Neural cell (in vitro differentiated cells): ENCODE data around the gene MARCHF5. TPM values are rescaled to one million over a fixed set of nuclear protein-coding genes. Genes with fewer than 3 reads are reported as not detected.

Source experiments
- H2AFZ ChIP-seq: fragments of 200-600, 300-800 bp; sonication (generic), shearing (Covaris generic); 2 replicates; pipeline ENCODE4 v1.6.0; 2014; ENCODE audit warnings: low read depth, mild to moderate bottlenecking, antibody characterized with exemption, low read length, moderate library complexity
- H3F3A ChIP-seq: fragments of 200-600 bp; shearing (Covaris generic); 2 replicates; pipeline ENCODE4 v1.6.1; 2016; ENCODE audit warnings: mild to moderate bottlenecking, moderate library complexity, mixed read lengths, antibody characterized with exemption, low read length; ENCODE audit not compliant: insufficient read depth, poor library complexity, severe bottlenecking
- H3K27ac ChIP-seq: fragments of 200-600, 300-800 bp; sonication (generic), shearing (Covaris generic); 2 replicates; pipeline ENCODE4 v1.5.1; 2014; ENCODE audit warnings: mild to moderate bottlenecking, low read length, moderate library complexity
- H3K27me3 ChIP-seq: fragments of 300-800, 200-600 bp; sonication (generic), shearing (Covaris generic); 2 replicates; pipeline ENCODE4 v1.6.0; 2014; ENCODE audit warnings: mild to moderate bottlenecking, low read depth, low read length, moderate library complexity; ENCODE audit not compliant: insufficient read depth
- H3K36me3 ChIP-seq: fragments of 300-800, 200-600 bp; sonication (generic), shearing (Covaris generic); 2 replicates; pipeline ENCODE4 v1.5.1; 2014; ENCODE audit warnings: mild to moderate bottlenecking, antibody characterized with exemption, low read length, moderate library complexity; ENCODE audit not compliant: insufficient read depth
- H3K4me2 ChIP-seq: fragments of 300-800, 200-600 bp; sonication (generic), shearing (Covaris generic); 2 replicates; pipeline ENCODE4 v1.6.0; 2014; ENCODE audit warnings: mild to moderate bottlenecking, low read length
- H3K4me3 ChIP-seq: fragments of 300-800, 200-600 bp; sonication (generic), shearing (Covaris generic); 2 replicates; pipeline ENCODE4 v1.5.1; 2014; ENCODE audit warnings: mild to moderate bottlenecking, low read length, moderate library complexity
- H3K79me2 ChIP-seq: fragments of 200-600 bp; shearing (Covaris generic); replicated peaks from 2 replicates; pipeline ENCODE4 v1.6.0; 2014; ENCODE audit warnings: mild to moderate bottlenecking, low read length, moderate library complexity; ENCODE audit not compliant: insufficient read depth
- H3K9ac ChIP-seq: fragments of 300-800, 200-600 bp; sonication (generic), shearing (Covaris generic); 2 replicates; pipeline ENCODE4 v1.6.1; 2016; ENCODE audit warnings: mild to moderate bottlenecking, low read length, mixed read lengths
- H3K9me2 ChIP-seq: fragments of 200-600 bp; shearing (Covaris generic); 2 replicates; pipeline ENCODE4 v1.6.1; 2016; ENCODE audit warnings: mild to moderate bottlenecking, low read length, mixed read lengths; ENCODE audit not compliant: insufficient read depth
- H3K9me3 ChIP-seq: fragments of 200-600, 300-800 bp; sonication (generic), shearing (Covaris generic); 2 replicates; pipeline ENCODE4 v1.6.1; 2016; ENCODE audit warnings: mild to moderate bottlenecking, mixed run types, low read length, moderate library complexity, mixed read lengths
- H4K20me1 ChIP-seq: fragments of 200-600 bp; shearing (Covaris generic); 2 replicates; pipeline ENCODE4 v1.6.1; 2016; ENCODE audit warnings: mild to moderate bottlenecking, mixed run types; ENCODE audit not compliant: insufficient read depth
- CTCF ChIP-seq: fragments of 450-650 bp; IDR thresholded peaks from 2 replicates; pipeline ENCODE4 v1.5.1; 2014; ENCODE audit warnings: antibody characterized with exemption, mild to moderate bottlenecking, moderate library complexity; ENCODE audit not compliant: poor library complexity, severe bottlenecking
- EP300 ChIP-seq: fragments of 450-650 bp; conservative IDR thresholded peaks from 2 replicates; pipeline ENCODE4 v1.6.1; 2014; ENCODE audit warnings: antibody characterized with exemption, mild to moderate bottlenecking, moderate library complexity; ENCODE audit not compliant: poor library complexity, severe bottlenecking
- EZH2 ChIP-seq: fragments of 200-600, 300-800 bp; shearing (Covaris generic), sonication (generic); IDR thresholded peaks from 2 replicates; pipeline ENCODE4 v1.6.1; 2014; ENCODE audit warnings: antibody characterized with exemption, low read length, borderline replicate concordance, mild to moderate bottlenecking; ENCODE audit not compliant: insufficient read depth, poor library complexity, severe bottlenecking
- MXI1 ChIP-seq: fragments of 450-650 bp; conservative IDR thresholded peaks from 2 replicates; pipeline ENCODE4 v1.6.1; 2014; ENCODE audit warnings: antibody characterized with exemption, mild to moderate bottlenecking; ENCODE audit not compliant: poor library complexity, severe bottlenecking
- POLR2AphosphoS5 ChIP-seq: IDR thresholded peaks from 2 replicates; pipeline ENCODE4 v1.6.1; 2012
- RAD21 ChIP-seq: fragments of 450-650 bp; conservative IDR thresholded peaks from 2 replicates; pipeline ENCODE4 v1.6.1; 2014; ENCODE audit warnings: antibody characterized with exemption, mild to moderate bottlenecking, moderate library complexity
- REST ChIP-seq: IDR thresholded peaks from 2 replicates; pipeline ENCODE4 v1.6.1; 2012; ENCODE audit warnings: borderline replicate concordance
- SMC3 ChIP-seq: fragments of 450-650 bp; conservative IDR thresholded peaks from 2 replicates; pipeline ENCODE4 v1.6.1; 2014; ENCODE audit warnings: antibody characterized with exemption, mild to moderate bottlenecking, moderate library complexity; ENCODE audit not compliant: poor library complexity
- TAF1 ChIP-seq: IDR thresholded peaks from 2 replicates; pipeline ENCODE4 v1.6.1; 2012; ENCODE audit warnings: low read depth
- polyA plus RNA-seq: library from polyadenylated mRNA; depleted of rRNA; stranded (reverse); fragments of >200 nt; gene quantifications from 2 replicates; pipeline ENCODE4 v1.2.3, GENCODE V29; 2014

Gene MARCHF5
- polyA plus RNA-seq, 1 donor from 2014 or later, result 65.5 TPM

GRCh38 chr10:92298487-92298886 is 7.5 kb downstream of the MARCHF5 start:
- H3K9ac ChIP-seq, result no peak overlapping the region
- H3K9me3 ChIP-seq, result no peaks in the 10 kb centered on the region
- no peaks in the 10 kb centered on the region for H3K9me2 ChIP-seq
- H3F3A ChIP-seq, result no peaks in the 10 kb centered on the region
- no peak overlapping the region for H3K4me3 ChIP-seq
- no peak overlapping the region for H2AFZ ChIP-seq
- H3K79me2 ChIP-seq, result peaks cover 83% of the 10 kb centered on the region
- no peak overlapping the region for H3K4me2 ChIP-seq
- H3K36me3 ChIP-seq, result peaks cover 7% of the 10 kb centered on the region
- H4K20me1 ChIP-seq, result no peaks in the 10 kb centered on the region
- TF ChIP-seq MXI1 (no peak), CTCF (no peak), EZH2 (no peak), EP300 (no peak), RAD21 (no peak), REST (no peak), POLR2AphosphoS5 (no peak), SMC3 (no peak), TAF1 (no peak)
- no peak overlapping the region for H3K27ac ChIP-seq
- H3K27me3 ChIP-seq, result no peaks in the 10 kb centered on the region

GRCh38 chr10:92303096-92303495 is 12.1 kb downstream of the MARCHF5 start:
- no peak overlapping the region for H3K4me3 ChIP-seq
- no peaks in the 10 kb centered on the region for H3K27me3 ChIP-seq
- H3F3A ChIP-seq, result no peaks in the 10 kb centered on the region
- H3K9me3 ChIP-seq, result no peaks in the 10 kb centered on the region
- no peak overlapping the region for H2AFZ ChIP-seq
- no peak overlapping the region for H3K9ac ChIP-seq
- no peaks in the 10 kb centered on the region for H3K9me2 ChIP-seq
- no peak overlapping the region for H3K4me2 ChIP-seq
- H3K36me3 ChIP-seq, result peaks cover 7% of the 10 kb centered on the region
- TF ChIP-seq CTCF (no peak), EZH2 (no peak), TAF1 (no peak)
- no peaks in the 10 kb centered on the region for H4K20me1 ChIP-seq
- peaks cover 79% of the 10 kb centered on the region for H3K79me2 ChIP-seq
- H3K27ac ChIP-seq, result no peak overlapping the region
